Measurements from ENCODE around the gene PIN1. TPM values are rescaled to one million over a fixed set of nuclear protein-coding genes. Genes with fewer than 3 reads are reported as not detected.

PIN1 gene
- total and polyA plus RNA-seq, 3 donors from 2014 or later = 209 to 232 (median 228) TPM

GRCh38 chr19:9875796-9876195 is 40.7 kb downstream of the PIN1 start:
- intact Hi-C loops (cut with DNase I; ENCODE audit: low total_unique reads) = no loop called here
- DNase-seq = no peak
- H3K9me3 ChIP-seq = no peaks in the 10 kb centered on the region
- H3K27me3 ChIP-seq = no peaks in the 10 kb centered on the region
- H3K27ac ChIP-seq = no peak overlapping the region
- 68 to 89% methylated on average over 5 of the region's 5 CpGs for WGBS, 2 donors
- H3K36me3 ChIP-seq (ENCODE audit: low read depth, missing control alignments) = no peaks in the 10 kb centered on the region
- TF ChIP-seq POLR2A (IDR thresholded peaks at IDR 0.05) (no peak), CTCF (IDR thresholded peaks at IDR 0.05) (no peak)
- no peak overlapping the region for H3K4me3 ChIP-seq
- H3K4me1 ChIP-seq = no peaks in the 10 kb centered on the region

- WGBS, 2 donors = 93 to 96% methylated on average over 10 of the region's 10 CpGs
- TF ChIP-seq CTCF (IDR thresholded peaks at IDR 0.05) (no peak), POLR2A (IDR thresholded peaks at IDR 0.05) (no peak)
- intact Hi-C loops (cut with DNase I; ENCODE audit: low total_unique reads) = no loop called here
- DNase-seq = no peak
- Histone ChIP-seq H3K27me3 (no peaks in the 10 kb centered on the region), H3K4me1 (no peaks in the 10 kb centered on the region), H3K4me3 (no peak overlapping the region), H3K27ac (no peak overlapping the region), H3K36me3 (ENCODE audit: low read depth, missing control alignments) (no peaks in the 10 kb centered on the region), H3K9me3 (no peaks in the 10 kb centered on the region)
Measured at GRCh38 chr19:9877780-9878510, 42.8 kb downstream of the PIN1 start.

- intact Hi-C loops (cut with DNase I; ENCODE audit: low total_unique reads) = no loop called here
- H3K36me3 ChIP-seq (ENCODE audit: low read depth, missing control alignments) = no peaks in the 10 kb centered on the region
- TF ChIP-seq POLR2A (IDR thresholded peaks at IDR 0.05) = no peak
- TF ChIP-seq CTCF (IDR thresholded peaks at IDR 0.05) = no peak
- H3K4me1 ChIP-seq = no peaks in the 10 kb centered on the region
- H3K4me3 ChIP-seq = no peak overlapping the region
- H3K27me3 ChIP-seq = no peaks in the 10 kb centered on the region
- no peak for DNase-seq
- WGBS, 2 donors = 80 to 85% methylated on average over 11 of the region's 11 CpGs
- no peak overlapping the region for H3K27ac ChIP-seq
- H3K9me3 ChIP-seq = no peaks in the 10 kb centered on the region
Measured at GRCh38 chr19:9878511-9879196, 43.5 kb downstream of the PIN1 start.

- no peak for TF ChIP-seq CTCF (IDR thresholded peaks at IDR 0.05)
- TF ChIP-seq POLR2A (IDR thresholded peaks at IDR 0.05) = no peak
- no peak for DNase-seq
- no peak overlapping the region for H3K4me3 ChIP-seq
- no peaks in the 10 kb centered on the region for H3K36me3 ChIP-seq (ENCODE audit: low read depth, missing control alignments)
- no peaks in the 10 kb centered on the region for H3K27me3 ChIP-seq
- no peak overlapping the region for H3K27ac ChIP-seq
- intact Hi-C loops (cut with DNase I; ENCODE audit: low total_unique reads) = no loop called here
- H3K4me1 ChIP-seq = peaks cover 5% of the 10 kb centered on the region
- 82 to 84% methylated on average over 9 of the region's 9 CpGs for WGBS, 2 donors
- H3K9me3 ChIP-seq = no peaks in the 10 kb centered on the region
Measured at GRCh38 chr19:9881720-9882119, 46.6 kb downstream of the PIN1 start.
